ENCODE measurements around the gene TLL2. TPM values are rescaled to one million over a fixed set of nuclear protein-coding genes. Genes with fewer than 3 reads are reported as not detected.

The TLL2 gene
- polyA plus RNA-seq, 3 donors = not detected

- no peak overlapping the region for H3K4me3 Mint-ChIP-seq
- no peaks in the 10 kb centered on the region for H3K36me3 Mint-ChIP-seq
- H3K79me2 ChIP-seq (ENCODE audit: insufficient read depth, low read length) = no peaks in the 10 kb centered on the region
- H3K27ac ChIP-seq (ENCODE audit: low read depth in 1 of 2, low read length in 2 of 2) = no peak overlapping the region
- H3K27me3 Mint-ChIP-seq (ENCODE audit: low read depth in 3 of 3) = peaks cover 7 to 16% (median 14%) of the 10 kb centered on the region in 3 donors
- no peak overlapping the region for H3K9ac ChIP-seq (ENCODE audit: insufficient read depth, low read length, poor library complexity, severe bottlenecking)
- intact Hi-C loops (cut with micrococcal nuclease) = no loop called here
- 74% methylated on average over 4 of the region's 10 CpGs for WGBS (ENCODE audit: insufficient coverage)
- no peaks in the 10 kb centered on the region for H3K9me3 ChIP-seq (replicated peaks in 1 of 2; ENCODE audit: control insufficient read depth in 1 of 2, insufficient read depth in 1 of 2, low read length in 2 of 2)
- H4K20me1 ChIP-seq (ENCODE audit: insufficient read depth, low read length) = no peaks in the 10 kb centered on the region
- H3K27ac Mint-ChIP-seq = no peak overlapping the region
- no peak overlapping the region for H3K4me3 ChIP-seq (replicated peaks in 1 of 3; ENCODE audit: low read depth in 2 of 3, low read length in 3 of 3)
- H2AFZ ChIP-seq (ENCODE audit: insufficient read depth, low read depth, low read length, poor library complexity, severe bottlenecking) = no peak overlapping the region
- H3K4me1 ChIP-seq (ENCODE audit: control insufficient read depth in 1 of 2, insufficient read depth in 2 of 2, low read length in 2 of 2) = peaks cover 14 to 15% of the 10 kb centered on the region in 2 donors
- no peak overlapping the region for H3K4me2 ChIP-seq (replicated peaks; ENCODE audit: extremely low read depth, low read length, poor library complexity, severe bottlenecking)
- H3K27me3 ChIP-seq (ENCODE audit: control insufficient read depth in 2 of 2, insufficient read depth in 2 of 2, low read length in 2 of 2) = peaks cover 0 to 10% of the 10 kb centered on the region in 2 donors
- no peak for TF ChIP-seq CTCF (IDR thresholded peaks at IDR 0.05)
- H3K4me1 Mint-ChIP-seq = peaks cover 2% of the 10 kb centered on the region
- DNase-seq = no peak
- no peaks in the 10 kb centered on the region for H3K36me3 ChIP-seq (replicated peaks in 1 of 2; ENCODE audit: control insufficient read depth in 1 of 2, insufficient read depth in 2 of 2, low read length in 2 of 2)
- peaks cover 0 to 1% (median 0%) of the 10 kb centered on the region in 7 donors for H3K9me3 Mint-ChIP-seq
Measured at GRCh38 chr10:96411716-96412320, 101.9 kb downstream of the TLL2 start.

GRCh38 chr10:96410296-96410695 lies 103.4 kb downstream of the TLL2 start:
- H3K4me1 Mint-ChIP-seq = peaks cover 2% of the 10 kb centered on the region
- H3K27me3 Mint-ChIP-seq (ENCODE audit: low read depth in 3 of 3) = peaks cover 10 to 20% (median 19%) of the 10 kb centered on the region in 3 donors
- H3K79me2 ChIP-seq (ENCODE audit: insufficient read depth, low read length) = no peaks in the 10 kb centered on the region
- H3K9me3 Mint-ChIP-seq = peaks cover 0 to 1% (median 0%) of the 10 kb centered on the region in 7 donors
- intact Hi-C loops (cut with micrococcal nuclease) = no loop called here
- no peaks in the 10 kb centered on the region for H3K9me3 ChIP-seq (replicated peaks in 1 of 2; ENCODE audit: control insufficient read depth in 1 of 2, insufficient read depth in 1 of 2, low read length in 2 of 2)
- H3K27ac Mint-ChIP-seq = no peak overlapping the region
- H3K4me2 ChIP-seq (replicated peaks; ENCODE audit: extremely low read depth, low read length, poor library complexity, severe bottlenecking) = no peak overlapping the region
- H3K36me3 Mint-ChIP-seq = no peaks in the 10 kb centered on the region
- TF ChIP-seq CTCF (IDR thresholded peaks at IDR 0.05) = no peak
- no peak overlapping the region for H3K4me3 ChIP-seq (replicated peaks in 1 of 3; ENCODE audit: low read depth in 2 of 3, low read length in 3 of 3)
- H3K4me3 Mint-ChIP-seq = no peak overlapping the region
- no peaks in the 10 kb centered on the region for H3K4me1 ChIP-seq (ENCODE audit: control insufficient read depth in 1 of 2, insufficient read depth in 2 of 2, low read length in 2 of 2)
- no peaks in the 10 kb centered on the region for H4K20me1 ChIP-seq (ENCODE audit: insufficient read depth, low read length)
- H3K27ac ChIP-seq (ENCODE audit: low read depth in 1 of 2, low read length in 2 of 2) = no peak overlapping the region
- WGBS (ENCODE audit: insufficient coverage) = 91% methylated on average over 6 of the region's 11 CpGs
- H3K9ac ChIP-seq (ENCODE audit: insufficient read depth, low read length, poor library complexity, severe bottlenecking) = no peak overlapping the region
- no peak for DNase-seq
- no peaks in the 10 kb centered on the region for H3K36me3 ChIP-seq (replicated peaks in 1 of 2; ENCODE audit: control insufficient read depth in 1 of 2, insufficient read depth in 2 of 2, low read length in 2 of 2)
- H2AFZ ChIP-seq (ENCODE audit: insufficient read depth, low read depth, low read length, poor library complexity, severe bottlenecking) = no peak overlapping the region
- H3K27me3 ChIP-seq (ENCODE audit: control insufficient read depth in 2 of 2, insufficient read depth in 2 of 2, low read length in 2 of 2) = peaks cover 0 to 10% of the 10 kb centered on the region in 2 donors
